ENCODE data around the gene EMP1.

EMP1 gene

GRCh38 chr12:13219320-13219719 lies 22.8 kb downstream of the EMP1 start:
- DNase-seq (ENCODE audit: low read depth in 2 of 3, low spot score in 2 of 3) = no peak

GRCh38 chr12:13220838-13221237 lies 24.3 kb downstream of the EMP1 start:
- DNase-seq (ENCODE audit: low read depth in 2 of 3, low spot score in 2 of 3) = no peak

- DNase-seq (ENCODE audit: low read depth in 2 of 3, low spot score in 2 of 3) = no peak
Measured at GRCh38 chr12:13222076-13222475, 25.6 kb downstream of the EMP1 start.

GRCh38 chr12:13223179-13223804 lies 26.8 kb downstream of the EMP1 start:
- DNase-seq (ENCODE audit: low read depth in 2 of 3, low spot score in 2 of 3) = no peak

GRCh38 chr12:13223941-13224340 lies 27.4 kb downstream of the EMP1 start:
- no peak for DNase-seq (ENCODE audit: low read depth in 2 of 3, low spot score in 2 of 3)

GRCh38 chr12:13227191-13227590 lies 30.7 kb downstream of the EMP1 start:
- DNase-seq (ENCODE audit: low read depth in 2 of 3, low spot score in 2 of 3) = no peak

- no peak for DNase-seq (ENCODE audit: low read depth in 2 of 3, low spot score in 2 of 3)
Measured at GRCh38 chr12:13228579-13228978, 32.1 kb downstream of the EMP1 start.

- DNase-seq (ENCODE audit: low read depth in 2 of 3, low spot score in 2 of 3) = no peak
Measured at GRCh38 chr12:13229504-13229903, 33.0 kb downstream of the EMP1 start.

GRCh38 chr12:13230500-13230899 lies 34.0 kb downstream of the EMP1 start:
- DNase-seq (ENCODE audit: low read depth in 2 of 3, low spot score in 2 of 3) = no peak

GRCh38 chr12:13233830-13234641 lies 37.5 kb downstream of the EMP1 start:
- DNase-seq (ENCODE audit: low read depth in 2 of 3, low spot score in 2 of 3) = no peak

GRCh38 chr12:13238204-13238603 lies 41.7 kb downstream of the EMP1 start:
- DNase-seq (ENCODE audit: low read depth in 2 of 3, low spot score in 2 of 3) = no peak

- DNase-seq (ENCODE audit: low read depth in 2 of 3, low spot score in 2 of 3) = no peak
Measured at GRCh38 chr12:13241833-13242488, 45.4 kb downstream of the EMP1 start.

GRCh38 chr12:13242936-13243335 lies 46.4 kb downstream of the EMP1 start:
- DNase-seq (ENCODE audit: low read depth in 2 of 3, low spot score in 2 of 3) = no peak

- DNase-seq (ENCODE audit: low read depth in 2 of 3, low spot score in 2 of 3) = no peak
Measured at GRCh38 chr12:13243516-13244070, 47.1 kb downstream of the EMP1 start.

GRCh38 chr12:13247596-13247995 lies 51.1 kb downstream of the EMP1 start:
- DNase-seq (ENCODE audit: low read depth in 2 of 3, low spot score in 2 of 3) = no peak

GRCh38 chr12:13248964-13249363 lies 52.4 kb downstream of the EMP1 start:
- DNase-seq (ENCODE audit: low read depth in 2 of 3, low spot score in 2 of 3) = no peak

- DNase-seq (ENCODE audit: low read depth in 2 of 3, low spot score in 2 of 3) = no peak
Measured at GRCh38 chr12:13250416-13250815, 53.9 kb downstream of the EMP1 start.

GRCh38 chr12:13251521-13251920 lies 55.0 kb downstream of the EMP1 start:
- DNase-seq (ENCODE audit: low read depth in 2 of 3, low spot score in 2 of 3) = no peak

GRCh38 chr12:13252024-13252423 lies 55.5 kb downstream of the EMP1 start:
- DNase-seq (ENCODE audit: low read depth in 2 of 3, low spot score in 2 of 3) = no peak

- no peak for DNase-seq (ENCODE audit: low read depth in 2 of 3, low spot score in 2 of 3)
Measured at GRCh38 chr12:13252616-13253015, 56.1 kb downstream of the EMP1 start.

- no peak for DNase-seq (ENCODE audit: low read depth in 2 of 3, low spot score in 2 of 3)
Measured at GRCh38 chr12:13253966-13254760, 57.6 kb downstream of the EMP1 start.

All from activated CD8-positive, alpha-beta memory T cell treated with anti-CD3 and anti-CD28 coated beads for 48 hours (primary cell).